ENCODE results near the gene L3MBTL4. TPM values are rescaled to one million over a fixed set of nuclear protein-coding genes. Genes with fewer than 3 reads are reported as not detected.

L3MBTL4 gene
- total and polyA plus RNA-seq, 4 donors, result 3.9 to 11.5 (median 6.5) TPM

DNA sequence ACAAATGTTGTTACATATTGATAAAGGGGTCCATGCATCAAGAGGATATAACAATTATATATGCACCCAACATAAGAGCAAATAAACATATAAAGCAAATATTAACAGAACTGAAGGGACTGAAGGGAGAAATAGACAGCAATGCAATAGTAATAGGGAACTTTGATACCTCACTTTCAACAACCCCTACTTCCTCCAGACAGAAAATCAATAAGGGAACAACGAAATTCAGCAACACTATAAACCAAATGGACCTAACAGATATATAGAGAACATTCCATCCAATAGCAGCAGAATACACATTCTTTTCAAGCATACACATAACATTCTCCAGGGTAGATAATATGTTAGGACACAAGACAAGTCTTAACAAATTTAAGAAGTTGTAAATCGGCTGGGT, 71.7 kb downstream of the L3MBTL4 start:
- Histone ChIP-seq H3K4me3 (ENCODE audit: low read depth, low read length) (no peak overlapping the region), H3K27me3 (ENCODE audit: control insufficient read depth, insufficient read depth, low read length) (no peaks in the 10 kb centered on the region), H3K27ac (ENCODE audit: low read depth, low read length) (no peak overlapping the region), H3K9me3 (ENCODE audit: control insufficient read depth, insufficient read depth, low read length) (peaks cover 4% of the 10 kb centered on the region), H3K4me1 (ENCODE audit: control insufficient read depth, insufficient read depth, low read length) (no peaks in the 10 kb centered on the region), H3K36me3 (ENCODE audit: control insufficient read depth, insufficient read depth, low read length) (no peaks in the 10 kb centered on the region)
- WGBS (ENCODE audit: insufficient coverage), result 100% methylated on average over 1 of the region's 2 CpGs
- DNase-seq (ENCODE audit: low read depth in 4 of 6, low spot score in 6 of 6), result no peak

DNA sequence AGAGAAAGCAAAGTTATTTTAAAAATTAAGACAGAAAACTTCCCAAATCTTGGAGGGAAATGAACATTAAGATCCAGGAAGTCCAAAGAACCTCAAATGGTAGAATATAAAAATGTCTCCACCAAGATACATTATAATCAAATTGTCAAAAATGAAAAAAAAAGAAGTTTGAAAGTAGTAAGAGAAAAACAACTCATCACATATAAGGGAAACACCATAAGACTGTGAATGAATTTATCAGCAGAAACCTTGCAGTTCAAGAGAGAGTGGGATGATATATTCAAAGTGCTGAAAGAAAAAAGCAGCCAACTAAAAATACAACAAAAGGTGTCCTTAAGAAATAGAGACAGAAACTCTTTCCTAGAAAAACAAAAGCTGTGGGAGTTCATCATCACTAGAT, 73.0 kb downstream of the L3MBTL4 start:
- Histone ChIP-seq H3K27me3 (ENCODE audit: control insufficient read depth, insufficient read depth, low read length) (no peaks in the 10 kb centered on the region), H3K9me3 (ENCODE audit: control insufficient read depth, insufficient read depth, low read length) (peaks cover 4% of the 10 kb centered on the region), H3K36me3 (ENCODE audit: control insufficient read depth, insufficient read depth, low read length) (no peaks in the 10 kb centered on the region), H3K4me1 (ENCODE audit: control insufficient read depth, insufficient read depth, low read length) (no peaks in the 10 kb centered on the region), H3K4me3 (ENCODE audit: low read depth, low read length) (no peak overlapping the region), H3K27ac (ENCODE audit: low read depth, low read length) (no peak overlapping the region)
- DNase-seq (ENCODE audit: low read depth in 4 of 6, low spot score in 6 of 6), result no peak

DNA sequence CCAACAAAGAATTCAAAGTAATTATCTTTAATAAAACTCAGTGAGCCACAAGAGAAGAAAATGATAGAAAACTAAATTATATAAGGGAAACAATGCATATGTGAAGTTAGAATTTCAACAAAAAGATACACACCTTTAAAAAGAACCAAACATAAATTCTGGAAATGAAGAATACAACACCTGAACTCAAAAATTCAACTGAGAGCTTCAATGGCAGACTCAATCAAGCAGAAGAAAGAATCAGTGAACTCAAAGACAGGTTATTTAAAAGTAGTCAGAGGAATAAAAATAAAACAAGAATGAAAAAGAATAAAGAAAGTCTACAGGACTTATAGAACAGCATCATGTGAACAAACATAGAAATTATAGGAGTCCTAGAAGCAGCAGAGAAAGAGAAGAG, 73.4 kb downstream of the L3MBTL4 start:
- H3K27ac ChIP-seq (ENCODE audit: low read depth, low read length), result no peak overlapping the region
- H3K9me3 ChIP-seq (ENCODE audit: control insufficient read depth, insufficient read depth, low read length), result peaks cover 4% of the 10 kb centered on the region
- H3K36me3 ChIP-seq (ENCODE audit: control insufficient read depth, insufficient read depth, low read length), result no peaks in the 10 kb centered on the region
- DNase-seq (ENCODE audit: low read depth in 4 of 6, low spot score in 6 of 6), result no peak
- H3K27me3 ChIP-seq (ENCODE audit: control insufficient read depth, insufficient read depth, low read length), result no peaks in the 10 kb centered on the region
- H3K4me3 ChIP-seq (ENCODE audit: low read depth, low read length), result no peak overlapping the region
- H3K4me1 ChIP-seq (ENCODE audit: control insufficient read depth, insufficient read depth, low read length), result no peaks in the 10 kb centered on the region

DNA sequence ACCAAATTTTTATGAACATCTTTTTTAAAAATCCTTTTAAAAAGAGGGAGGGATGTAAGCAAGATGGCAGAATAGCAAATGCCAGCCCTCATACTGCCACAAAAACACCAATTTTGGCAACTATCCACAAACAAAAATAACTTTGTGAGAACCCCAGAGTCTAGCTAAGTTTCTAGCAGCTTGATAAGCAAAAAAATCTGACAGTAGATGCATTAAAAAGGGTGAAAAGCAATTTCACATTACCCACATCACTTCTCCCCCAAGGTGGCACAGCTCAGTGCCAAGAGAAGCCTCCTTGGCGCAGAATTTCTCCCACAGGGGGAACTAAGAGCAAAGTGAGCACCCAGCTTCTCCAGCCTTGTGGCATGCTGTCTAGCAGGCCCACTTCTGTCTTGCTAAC, 74.6 kb downstream of the L3MBTL4 start:
- WGBS (ENCODE audit: insufficient coverage), result 83% methylated on average over 1 of the region's 1 CpG
- H3K9me3 ChIP-seq (ENCODE audit: control insufficient read depth, insufficient read depth, low read length), result peaks cover 4% of the 10 kb centered on the region
- H3K4me3 ChIP-seq (ENCODE audit: low read depth, low read length), result no peak overlapping the region
- H3K36me3 ChIP-seq (ENCODE audit: control insufficient read depth, insufficient read depth, low read length), result no peaks in the 10 kb centered on the region
- no peak overlapping the region for H3K27ac ChIP-seq (ENCODE audit: low read depth, low read length)
- H3K4me1 ChIP-seq (ENCODE audit: control insufficient read depth, insufficient read depth, low read length), result no peaks in the 10 kb centered on the region
- H3K27me3 ChIP-seq (ENCODE audit: control insufficient read depth, insufficient read depth, low read length), result no peaks in the 10 kb centered on the region
- peak in 1 of 6 donors; percentile 48 for DNase-seq (ENCODE audit: low read depth in 4 of 6, low spot score in 6 of 6)

DNA sequence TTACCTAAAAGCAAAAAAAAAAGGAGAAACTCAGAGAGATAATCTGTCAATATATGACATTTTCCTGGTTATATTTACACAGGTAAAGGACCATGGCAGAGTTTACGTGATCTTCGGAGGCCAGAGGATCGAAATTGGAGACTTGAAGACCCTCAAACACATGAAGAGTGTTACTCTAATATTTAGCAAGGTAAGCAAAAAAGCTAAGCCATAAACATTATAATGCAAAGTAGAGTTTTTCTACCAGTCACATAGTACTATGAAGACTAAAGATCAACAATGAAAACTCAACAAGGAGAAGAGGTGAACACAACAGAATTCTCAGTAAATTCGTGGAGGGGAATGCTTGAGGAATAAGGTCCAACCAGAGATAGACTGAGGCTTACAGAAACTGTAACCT, 78.5 kb downstream of the L3MBTL4 start:
- H3K9me3 ChIP-seq (ENCODE audit: control insufficient read depth, insufficient read depth, low read length), result peaks cover 3% of the 10 kb centered on the region
- WGBS (ENCODE audit: insufficient coverage), result no CpG with 5 or more reads among the region's 4 CpGs
- no peaks in the 10 kb centered on the region for H3K36me3 ChIP-seq (ENCODE audit: control insufficient read depth, insufficient read depth, low read length)
- no peak overlapping the region for H3K4me3 ChIP-seq (ENCODE audit: low read depth, low read length)
- no peaks in the 10 kb centered on the region for H3K27me3 ChIP-seq (ENCODE audit: control insufficient read depth, insufficient read depth, low read length)
- H3K4me1 ChIP-seq (ENCODE audit: control insufficient read depth, insufficient read depth, low read length), result no peaks in the 10 kb centered on the region
- no peak overlapping the region for H3K27ac ChIP-seq (ENCODE audit: low read depth, low read length)
- no peak for DNase-seq (ENCODE audit: low read depth in 4 of 6, low spot score in 6 of 6)

DNA sequence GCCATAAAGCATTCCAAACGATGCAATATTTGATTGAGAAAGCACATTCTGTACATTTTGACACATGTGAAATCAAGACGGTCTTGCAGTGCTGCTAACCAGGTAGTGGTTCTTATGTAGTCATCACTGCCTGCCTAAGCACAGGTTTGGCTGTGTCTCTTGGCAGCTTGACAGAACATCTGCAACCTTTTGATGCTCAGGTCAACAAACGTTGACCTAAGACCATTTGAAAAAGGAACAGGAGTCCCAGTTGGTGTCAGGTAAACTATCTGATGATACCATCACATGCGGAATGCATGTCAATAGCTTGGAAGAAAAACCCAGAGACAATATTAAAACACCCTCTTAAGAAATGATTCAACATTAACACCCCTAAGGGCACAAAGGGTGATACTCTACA, 80.7 kb downstream of the L3MBTL4 start:
- Histone ChIP-seq H3K27me3 (ENCODE audit: control insufficient read depth, insufficient read depth, low read length) (no peaks in the 10 kb centered on the region), H3K4me3 (ENCODE audit: low read depth, low read length) (no peak overlapping the region), H3K27ac (ENCODE audit: low read depth, low read length) (no peak overlapping the region), H3K36me3 (ENCODE audit: control insufficient read depth, insufficient read depth, low read length) (no peaks in the 10 kb centered on the region), H3K4me1 (ENCODE audit: control insufficient read depth, insufficient read depth, low read length) (no peaks in the 10 kb centered on the region), H3K9me3 (ENCODE audit: control insufficient read depth, insufficient read depth, low read length) (no peaks in the 10 kb centered on the region)
- no peak for DNase-seq (ENCODE audit: low read depth in 4 of 6, low spot score in 6 of 6)
- 88% methylated on average over 4 of the region's 4 CpGs for WGBS (ENCODE audit: insufficient coverage)

DNA sequence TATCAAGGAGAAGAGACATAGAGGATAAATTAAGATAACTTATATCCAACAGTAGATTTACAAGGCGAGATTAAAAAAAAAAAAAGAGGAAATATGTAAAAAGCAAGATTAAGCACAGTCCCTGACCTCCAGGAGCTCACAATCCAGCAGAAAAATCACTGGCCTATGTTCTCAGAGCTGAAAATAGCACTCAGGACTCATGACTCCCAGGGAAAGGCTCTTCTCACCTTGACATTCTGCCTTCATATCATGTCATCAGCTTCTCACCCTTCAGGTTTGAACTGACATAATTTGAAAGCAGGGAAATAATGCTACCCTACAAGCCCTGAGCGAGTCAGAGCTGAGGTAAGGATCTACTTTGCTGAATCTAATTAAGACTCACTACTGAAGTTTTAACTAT, 82.8 kb downstream of the L3MBTL4 start:
- no peak for DNase-seq (ENCODE audit: low read depth in 4 of 6, low spot score in 6 of 6)
- WGBS (ENCODE audit: insufficient coverage), result no CpG with 5 or more reads among the region's 2 CpGs
- H3K27ac ChIP-seq (ENCODE audit: low read depth, low read length), result no peak overlapping the region

DNA sequence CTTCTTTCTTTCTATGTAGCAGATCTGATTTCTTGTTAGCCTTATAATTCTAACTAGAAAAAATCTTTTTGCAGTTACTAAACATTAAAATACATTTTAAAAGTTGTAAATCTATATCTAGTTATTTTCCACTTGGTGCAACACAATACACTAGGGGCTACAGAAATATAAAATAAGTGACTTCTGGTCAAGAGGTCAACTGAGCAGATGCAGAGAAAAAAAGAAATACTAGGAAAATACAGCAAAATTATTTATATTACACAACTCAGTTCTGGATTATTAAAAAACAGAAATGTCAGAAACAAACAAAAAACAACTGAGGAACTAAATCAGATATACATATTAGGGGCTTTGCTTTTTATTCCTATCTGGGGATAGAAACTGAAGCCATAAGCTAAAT, 83.9 kb downstream of the L3MBTL4 start:
- DNase-seq (ENCODE audit: low read depth in 4 of 6, low spot score in 6 of 6), result no peak
- Histone ChIP-seq H3K36me3 (ENCODE audit: control insufficient read depth, insufficient read depth, low read length) (no peaks in the 10 kb centered on the region), H3K27ac (ENCODE audit: low read depth, low read length) (no peak overlapping the region), H3K27me3 (ENCODE audit: control insufficient read depth, insufficient read depth, low read length) (no peaks in the 10 kb centered on the region), H3K9me3 (ENCODE audit: control insufficient read depth, insufficient read depth, low read length) (no peaks in the 10 kb centered on the region), H3K4me1 (ENCODE audit: control insufficient read depth, insufficient read depth, low read length) (no peaks in the 10 kb centered on the region), H3K4me3 (ENCODE audit: low read depth, low read length) (no peak overlapping the region)

More for the DNA sequence above, 82.8 kb downstream of the L3MBTL4 start:
- H3K4me1 ChIP-seq (ENCODE audit: control insufficient read depth, insufficient read depth, low read length), result no peaks in the 10 kb centered on the region
- H3K9me3 ChIP-seq (ENCODE audit: control insufficient read depth, insufficient read depth, low read length), result no peaks in the 10 kb centered on the region
- no peak overlapping the region for H3K4me3 ChIP-seq (ENCODE audit: low read depth, low read length)
- H3K27me3 ChIP-seq (ENCODE audit: control insufficient read depth, insufficient read depth, low read length), result no peaks in the 10 kb centered on the region
- no peaks in the 10 kb centered on the region for H3K36me3 ChIP-seq (ENCODE audit: control insufficient read depth, insufficient read depth, low read length)

DNA sequence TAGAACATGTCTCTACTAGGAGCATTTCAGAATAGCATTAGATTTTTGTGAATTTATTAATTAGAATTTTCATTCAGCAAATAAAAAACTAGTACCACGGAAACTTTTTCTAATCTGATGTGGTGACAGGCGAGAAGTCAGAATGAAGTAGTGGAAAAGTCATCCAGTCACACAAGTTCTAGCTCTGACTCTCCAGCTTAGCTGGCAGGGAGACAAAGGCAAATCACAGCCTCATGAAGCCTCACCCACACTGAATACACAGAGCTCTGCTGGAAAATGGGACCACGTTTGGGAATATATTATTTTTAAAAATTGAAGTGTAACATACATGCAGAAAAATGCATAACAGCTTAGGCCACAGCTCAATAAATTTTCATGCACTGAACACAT, 86.1 kb downstream of the L3MBTL4 start:
- H3K9me3 ChIP-seq (ENCODE audit: control insufficient read depth, insufficient read depth, low read length), result peaks cover 4% of the 10 kb centered on the region
- H3K27me3 ChIP-seq (ENCODE audit: control insufficient read depth, insufficient read depth, low read length), result no peaks in the 10 kb centered on the region
- DNase-seq (ENCODE audit: low read depth in 4 of 6, low spot score in 6 of 6), result peak in 1 of 6 donors; percentile 50
- no peaks in the 10 kb centered on the region for H3K4me1 ChIP-seq (ENCODE audit: control insufficient read depth, insufficient read depth, low read length)
- H3K36me3 ChIP-seq (ENCODE audit: control insufficient read depth, insufficient read depth, low read length), result no peaks in the 10 kb centered on the region
- no peak overlapping the region for H3K27ac ChIP-seq (ENCODE audit: low read depth, low read length)
- no peak overlapping the region for H3K4me3 ChIP-seq (ENCODE audit: low read depth, low read length)
- no CpG with 5 or more reads among the region's 3 CpGs for WGBS (ENCODE audit: insufficient coverage)

DNA sequence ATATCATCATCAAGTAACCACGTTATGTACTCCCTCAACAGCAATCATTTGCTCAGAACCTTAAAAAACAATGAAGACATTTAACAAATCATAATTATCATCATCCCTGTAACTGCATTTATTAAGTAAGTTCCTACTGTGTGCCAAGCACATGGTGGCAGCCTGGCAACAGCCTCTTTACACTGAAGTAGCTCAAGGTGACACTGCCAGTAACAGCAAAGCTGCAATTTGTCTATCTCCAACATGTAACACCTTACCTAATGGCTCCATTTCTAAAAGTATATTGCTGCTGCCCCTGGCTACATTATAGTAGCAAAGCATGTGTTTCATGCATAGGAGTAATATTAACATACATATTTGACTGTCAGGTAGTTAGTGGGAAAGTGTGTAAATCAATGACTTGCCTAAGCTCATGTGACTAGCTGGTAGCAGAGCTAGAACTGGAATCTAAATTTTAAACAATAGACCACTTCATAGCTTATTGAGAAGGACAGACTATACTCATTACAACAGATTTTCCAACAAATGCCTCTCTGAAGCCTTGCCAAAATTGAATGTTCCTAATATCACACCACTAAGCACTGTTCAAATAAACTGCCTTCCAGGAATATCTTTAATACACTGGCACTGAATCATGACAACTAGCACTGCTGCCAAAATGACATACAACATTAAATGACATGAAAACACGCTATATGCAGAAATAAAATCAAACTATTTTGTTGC, 86.7 kb downstream of the L3MBTL4 start:
- no CpG with 5 or more reads among the region's 2 CpGs for WGBS (ENCODE audit: insufficient coverage)
- no peak overlapping the region for H3K4me3 ChIP-seq (ENCODE audit: low read depth, low read length)
- no peaks in the 10 kb centered on the region for H3K36me3 ChIP-seq (ENCODE audit: control insufficient read depth, insufficient read depth, low read length)
- peak in 2 of 6 donors; percentile 25 to 64 for DNase-seq (ENCODE audit: low read depth in 4 of 6, low spot score in 6 of 6)
- no peaks in the 10 kb centered on the region for H3K4me1 ChIP-seq (ENCODE audit: control insufficient read depth, insufficient read depth, low read length)
- no peak overlapping the region for H3K27ac ChIP-seq (ENCODE audit: low read depth, low read length)
- peaks cover 4% of the 10 kb centered on the region for H3K9me3 ChIP-seq (ENCODE audit: control insufficient read depth, insufficient read depth, low read length)
- H3K27me3 ChIP-seq (ENCODE audit: control insufficient read depth, insufficient read depth, low read length), result no peaks in the 10 kb centered on the region

Data from spinal cord (tissue), 10 donors.